NCI-H1417 (cell line): Measurements from ENCODE around the gene TPK1.
A peak's percentile ranks its signal among the peaks of the same experiment; 100 is the strongest.
"Not testable (repeated sequence)": the region's sequence is repeated elsewhere in the genome, so short reads cannot be mapped to it uniquely, and the experiment has no call there.

Source experiments
- DNase-seq, 3 experiments: peaks; one replicate each; lab custom pipeline; 2025; lab: John Stamatoyannopoulos, UW

Gene TPK1

GRCh38 chr7:144822223-144822622, 13.6 kb downstream of the TPK1 start:
- peak in 1 of 3 experiments; percentile 32 for DNase-seq

GRCh38 chr7:144821067-144821466, 14.8 kb downstream of the TPK1 start:
- peak in 2 of 3 experiments; percentile 29 to 94 for DNase-seq

GRCh38 chr7:144820552-144820951, 15.3 kb downstream of the TPK1 start:
- no peak for DNase-seq

GRCh38 chr7:144819566-144819965, 16.3 kb downstream of the TPK1 start:
- no peak for DNase-seq

GRCh38 chr7:144818511-144818910, 17.3 kb downstream of the TPK1 start:
- DNase-seq = peak in 1 of 3 experiments; percentile 21

GRCh38 chr7:144817001-144817400, 18.9 kb downstream of the TPK1 start:
- DNase-seq = no peak

- no peak for DNase-seq
These were observed 21.6 kb downstream of the TPK1 start for GRCh38 chr7:144814299-144814698.

- DNase-seq = no peak
These were observed 23.2 kb downstream of the TPK1 start for GRCh38 chr7:144812379-144813283.

- DNase-seq = no peak
These were observed 30.1 kb downstream of the TPK1 start for GRCh38 chr7:144805627-144806239.

GRCh38 chr7:144800678-144801436, 35.0 kb downstream of the TPK1 start:
- DNase-seq = not testable (repeated sequence)

GRCh38 chr7:144796919-144797318, 38.9 kb downstream of the TPK1 start:
- no peak for DNase-seq

GRCh38 chr7:144792050-144792449, 43.8 kb downstream of the TPK1 start:
- DNase-seq = no peak

- DNase-seq = no peak
These were observed 44.4 kb downstream of the TPK1 start for GRCh38 chr7:144791488-144791887.

GRCh38 chr7:144787127-144787526, 48.7 kb downstream of the TPK1 start:
- peak in 1 of 3 experiments; percentile 38 for DNase-seq

- peak in 1 of 3 experiments; percentile 19 for DNase-seq
These were observed 49.3 kb downstream of the TPK1 start for GRCh38 chr7:144786522-144786921.

- no peak for DNase-seq
These were observed 49.8 kb downstream of the TPK1 start for GRCh38 chr7:144786079-144786478.

GRCh38 chr7:144785521-144785920, 50.3 kb downstream of the TPK1 start:
- no peak for DNase-seq

- DNase-seq = no peak
These were observed 50.9 kb downstream of the TPK1 start for GRCh38 chr7:144784943-144785342.

- DNase-seq = no peak
These were observed 51.4 kb downstream of the TPK1 start for GRCh38 chr7:144784441-144784840.

GRCh38 chr7:144782883-144783282, 53.0 kb downstream of the TPK1 start:
- no peak for DNase-seq

GRCh38 chr7:144780071-144780608, 55.7 kb downstream of the TPK1 start:
- no peak for DNase-seq

GRCh38 chr7:144777889-144778288, 58.0 kb downstream of the TPK1 start:
- not testable (repeated sequence) for DNase-seq
